ENCODE measurements around the gene RAD54L. TPM values are rescaled to one million over a fixed set of nuclear protein-coding genes. Genes with fewer than 3 reads are reported as not detected.
"Not testable (repeated sequence)": the region's sequence is repeated elsewhere in the genome, so short reads cannot be mapped to it uniquely, and the experiment has no call there.

The RAD54L gene
- total RNA-seq, 1 donor from 2014 or later, result 0.71 TPM

DNA sequence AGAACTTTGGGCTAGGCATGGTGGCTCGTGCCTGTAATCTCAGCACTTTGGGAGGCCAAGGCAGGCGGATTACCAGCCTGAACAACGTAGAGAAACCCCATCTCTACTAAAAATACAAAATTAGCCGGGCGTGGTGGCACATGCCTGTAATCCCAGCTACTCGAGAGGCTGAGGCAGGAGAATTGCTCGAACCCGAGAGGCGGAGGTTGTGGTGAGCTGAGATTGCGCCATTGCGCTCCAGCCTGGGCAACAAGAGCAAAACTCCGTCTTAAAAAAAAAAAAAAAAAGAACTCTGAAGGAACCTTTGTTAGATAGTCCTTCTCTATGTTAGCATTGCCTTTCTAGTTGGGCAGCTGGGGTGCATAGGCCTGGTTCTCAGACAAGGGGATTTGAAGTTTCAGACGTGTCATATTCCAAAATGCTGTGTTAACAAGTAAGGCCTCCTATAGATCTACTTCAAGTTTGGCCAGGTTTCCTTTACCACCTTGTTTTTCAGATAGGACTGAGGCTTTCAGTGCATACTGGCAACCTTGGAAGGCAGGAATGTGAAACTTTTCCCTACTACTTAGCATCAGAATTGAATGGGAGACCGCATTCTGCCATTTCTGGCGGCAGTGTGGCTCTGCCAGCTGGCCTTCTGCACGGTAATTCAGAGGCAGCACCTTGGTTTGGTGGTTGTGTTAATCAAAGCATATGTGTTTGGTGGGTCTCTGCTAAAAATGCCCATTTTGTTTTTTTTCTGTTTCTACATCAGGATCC is 62.0 kb downstream of the RAD54L start:
- Histone ChIP-seq H3K27me3 (ENCODE audit: low read depth) (no peaks in the 10 kb centered on the region), H3K9me3 (replicated peaks) (no peaks in the 10 kb centered on the region), H3K36me3 (peaks cover 78% of the 10 kb centered on the region), H3K4me3 (no peak overlapping the region), H3K27ac (replicated peaks) (no peak overlapping the region), H3K4me1 (peaks cover 48% of the 10 kb centered on the region)
- DNase-seq, result no peak
- TF ChIP-seq, protein P1, sequence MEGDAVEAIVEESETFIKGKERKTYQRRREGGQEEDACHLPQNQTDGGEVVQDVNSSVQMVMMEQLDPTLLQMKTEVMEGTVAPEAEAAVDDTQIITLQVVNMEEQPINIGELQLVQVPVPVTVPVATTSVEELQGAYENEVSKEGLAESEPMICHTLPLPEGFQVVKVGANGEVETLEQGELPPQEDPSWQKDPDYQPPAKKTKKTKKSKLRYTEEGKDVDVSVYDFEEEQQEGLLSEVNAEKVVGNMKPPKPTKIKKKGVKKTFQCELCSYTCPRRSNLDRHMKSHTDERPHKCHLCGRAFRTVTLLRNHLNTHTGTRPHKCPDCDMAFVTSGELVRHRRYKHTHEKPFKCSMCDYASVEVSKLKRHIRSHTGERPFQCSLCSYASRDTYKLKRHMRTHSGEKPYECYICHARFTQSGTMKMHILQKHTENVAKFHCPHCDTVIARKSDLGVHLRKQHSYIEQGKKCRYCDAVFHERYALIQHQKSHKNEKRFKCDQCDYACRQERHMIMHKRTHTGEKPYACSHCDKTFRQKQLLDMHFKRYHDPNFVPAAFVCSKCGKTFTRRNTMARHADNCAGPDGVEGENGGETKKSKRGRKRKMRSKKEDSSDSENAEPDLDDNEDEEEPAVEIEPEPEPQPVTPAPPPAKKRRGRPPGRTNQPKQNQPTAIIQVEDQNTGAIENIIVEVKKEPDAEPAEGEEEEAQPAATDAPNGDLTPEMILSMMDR (IDR thresholded peaks at IDR 0.05; ENCODE audit: borderline replicate concordance), result no peak
- intact Hi-C loops (cut with micrococcal nuclease), result no loop called here

DNA sequence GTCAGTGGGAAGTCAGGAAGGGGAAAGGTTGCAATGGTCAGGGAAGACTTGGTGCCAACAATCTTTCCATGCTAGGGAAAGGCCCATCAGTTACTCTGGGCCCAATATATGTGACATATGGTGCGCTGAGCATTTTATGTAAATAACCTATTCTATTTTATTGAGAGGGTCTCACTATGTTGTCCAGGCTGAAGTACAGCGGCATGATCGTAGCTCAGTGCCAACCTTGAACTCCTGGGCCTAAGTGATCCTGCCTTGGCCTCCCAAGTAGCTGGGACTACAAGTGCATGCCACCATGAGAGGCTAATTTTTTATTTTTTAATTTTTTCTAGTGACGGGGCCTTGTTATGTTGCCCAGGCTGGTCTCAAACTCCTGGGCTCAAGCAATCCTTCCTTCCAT is 62.8 kb downstream of the RAD54L start:
- TF ChIP-seq, protein P1 (IDR thresholded peaks at IDR 0.05; ENCODE audit: borderline replicate concordance), result no peak
- Histone ChIP-seq H3K27ac (replicated peaks) (no peak overlapping the region), H3K27me3 (ENCODE audit: low read depth) (no peaks in the 10 kb centered on the region), H3K36me3 (peaks cover 85% of the 10 kb centered on the region), H3K9me3 (replicated peaks) (no peaks in the 10 kb centered on the region), H3K4me1 (peaks cover 41% of the 10 kb centered on the region), H3K4me3 (no peak overlapping the region)
- intact Hi-C loops (cut with micrococcal nuclease), result no loop called here
- no peak for DNase-seq

DNA sequence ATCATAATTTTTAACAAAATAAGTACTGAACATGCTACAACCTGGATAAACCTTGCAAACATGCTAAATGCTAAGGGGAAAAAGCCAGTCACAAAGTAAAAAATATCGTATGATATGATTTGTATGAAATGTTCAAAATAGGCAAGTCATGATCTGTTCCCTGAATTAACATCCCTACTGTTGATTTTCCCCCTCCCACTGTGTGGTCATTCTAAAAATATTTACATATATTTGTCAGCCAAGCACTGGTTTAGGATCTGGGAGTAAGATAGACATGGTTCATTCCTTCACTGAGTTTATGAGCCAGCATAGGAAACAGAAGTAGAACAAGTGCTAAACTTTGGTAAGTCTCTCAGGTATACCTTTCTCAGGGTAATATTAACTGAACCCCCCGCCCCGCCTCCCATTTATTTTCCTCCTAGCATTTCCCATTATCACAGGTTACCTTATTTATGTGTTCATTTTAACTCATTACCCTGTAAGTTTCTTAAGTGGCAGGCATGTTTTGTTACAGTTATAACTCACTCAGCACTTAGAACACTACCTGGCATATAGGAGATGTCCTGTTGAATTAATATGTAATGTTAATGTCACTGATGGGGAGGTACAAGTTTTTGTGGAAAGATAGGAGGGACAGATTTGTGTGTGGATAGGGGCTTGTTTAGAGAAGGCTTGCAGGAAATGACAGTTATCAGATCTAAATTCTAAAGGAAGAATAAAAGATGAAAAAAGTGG is 68.3 kb downstream of the RAD54L start:
- peaks cover 74% of the 10 kb centered on the region for H3K36me3 ChIP-seq
- TF ChIP-seq, protein P1 (IDR thresholded peaks at IDR 0.05; ENCODE audit: borderline replicate concordance), result no peak

DNA sequence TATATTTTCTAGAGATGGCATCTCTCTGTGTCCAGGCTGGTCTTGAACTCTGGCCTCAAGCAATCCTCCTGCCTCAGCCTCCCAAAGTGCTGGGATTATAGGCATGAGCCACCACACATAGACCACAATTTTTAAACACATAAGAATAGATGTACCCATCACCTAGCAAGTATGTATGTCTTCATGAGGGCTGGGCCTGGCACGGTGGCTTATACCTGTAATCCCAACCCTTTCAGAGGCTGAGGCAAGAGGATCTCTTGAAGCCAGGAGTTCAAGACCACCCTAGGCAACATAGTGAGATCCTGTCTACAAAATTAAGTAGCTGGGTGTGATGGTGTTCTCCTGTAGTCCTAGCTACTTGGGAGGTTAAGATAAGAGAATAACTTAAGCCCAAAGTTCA is 69.8 kb downstream of the RAD54L start:
- Histone ChIP-seq H3K4me1 (no peaks in the 10 kb centered on the region), H3K4me3 (no peak overlapping the region), H3K36me3 (peaks cover 59% of the 10 kb centered on the region), H3K27ac (replicated peaks) (no peak overlapping the region), H3K9me3 (replicated peaks) (no peaks in the 10 kb centered on the region), H3K27me3 (ENCODE audit: low read depth) (no peaks in the 10 kb centered on the region)
- DNase-seq, result no peak
- TF ChIP-seq, protein P1 (IDR thresholded peaks at IDR 0.05; ENCODE audit: borderline replicate concordance), result no peak
- intact Hi-C loops (cut with micrococcal nuclease), result no loop called here

More for the DNA sequence above, 68.3 kb downstream of the RAD54L start:
- no peaks in the 10 kb centered on the region for H3K4me1 ChIP-seq
- intact Hi-C loops (cut with micrococcal nuclease), result no loop called here
- no peak overlapping the region for H3K27ac ChIP-seq (replicated peaks)
- no peaks in the 10 kb centered on the region for H3K9me3 ChIP-seq (replicated peaks)
- DNase-seq, result no peak
- no peak overlapping the region for H3K4me3 ChIP-seq
- H3K27me3 ChIP-seq (ENCODE audit: low read depth), result no peaks in the 10 kb centered on the region

DNA sequence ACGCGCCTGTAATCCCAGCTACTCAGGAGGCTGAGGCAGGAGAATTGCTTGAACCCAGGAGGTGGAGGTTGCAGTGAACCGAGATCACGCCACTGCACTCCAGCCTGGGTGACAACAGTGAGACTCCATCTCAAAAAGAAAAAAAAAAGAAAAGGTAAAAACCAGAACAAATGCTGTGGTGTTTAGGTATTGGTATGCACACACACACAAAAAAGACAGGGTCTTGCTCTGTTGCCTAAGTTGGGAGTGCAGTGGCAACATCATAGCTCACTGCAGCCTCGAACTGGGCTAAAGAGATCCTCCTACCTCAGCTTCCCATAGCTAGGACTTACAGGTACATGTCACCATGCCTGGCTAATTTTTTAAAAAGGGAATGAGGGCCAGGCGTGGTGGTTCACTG is 71.7 kb downstream of the RAD54L start:
- H3K27me3 ChIP-seq (ENCODE audit: low read depth); H3K27ac ChIP-seq (replicated peaks); H3K4me1 ChIP-seq; H3K9me3 ChIP-seq (replicated peaks); intact Hi-C loops (cut with micrococcal nuclease); DNase-seq; H3K4me3 ChIP-seq: not testable (repeated sequence)
- peaks cover 39% of the 10 kb centered on the region for H3K36me3 ChIP-seq

DNA sequence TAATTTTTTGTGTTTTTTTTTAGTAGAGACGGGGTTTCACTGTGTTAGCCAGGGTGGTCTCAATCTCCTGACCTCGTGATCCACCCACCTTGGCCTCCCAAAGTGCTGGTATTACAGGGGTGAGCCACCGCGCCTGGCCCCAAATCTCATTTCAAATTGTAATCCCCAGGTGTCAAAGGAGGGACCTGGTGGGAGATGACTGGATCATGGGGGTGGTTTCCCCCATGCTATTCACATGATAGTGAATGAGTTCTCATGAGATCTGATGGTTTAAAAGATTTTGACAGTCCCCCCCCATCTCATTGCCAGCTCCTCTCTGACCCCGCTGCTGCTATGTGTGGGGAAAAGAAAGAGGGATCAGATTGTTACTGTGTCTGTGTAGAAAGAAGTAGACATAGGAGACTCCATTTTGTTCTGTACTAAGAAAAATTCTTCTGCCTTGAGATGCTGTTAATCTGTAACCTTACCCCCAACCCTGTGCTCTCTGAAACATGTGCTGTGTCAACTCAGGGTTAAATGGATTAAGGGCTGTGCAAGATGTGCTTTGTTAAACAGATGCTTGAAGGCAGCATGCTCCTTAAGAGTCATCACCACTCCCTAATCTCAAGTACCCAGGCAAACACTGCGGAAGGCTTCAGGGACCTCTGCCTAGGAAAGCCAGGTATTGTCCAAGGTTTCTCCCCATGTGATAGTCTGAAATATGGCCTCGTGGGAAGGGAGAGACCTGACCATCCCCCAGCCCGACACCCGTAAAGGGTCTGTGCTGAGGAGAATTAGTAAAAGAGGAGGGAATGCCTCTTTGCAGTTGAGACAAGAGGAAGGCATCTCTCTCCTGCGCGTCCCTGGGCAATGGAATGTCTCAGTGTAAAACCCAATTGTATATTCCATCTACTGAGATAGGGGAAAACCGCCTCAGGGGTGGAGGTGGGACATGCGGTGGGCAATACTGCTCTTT is 72.7 kb downstream of the RAD54L start:
- H3K4me1 ChIP-seq; H3K4me3 ChIP-seq; H3K9me3 ChIP-seq (replicated peaks); intact Hi-C loops (cut with micrococcal nuclease); H3K27me3 ChIP-seq (ENCODE audit: low read depth); H3K27ac ChIP-seq (replicated peaks); DNase-seq: not testable (repeated sequence)
- peaks cover 30% of the 10 kb centered on the region for H3K36me3 ChIP-seq

DNA sequence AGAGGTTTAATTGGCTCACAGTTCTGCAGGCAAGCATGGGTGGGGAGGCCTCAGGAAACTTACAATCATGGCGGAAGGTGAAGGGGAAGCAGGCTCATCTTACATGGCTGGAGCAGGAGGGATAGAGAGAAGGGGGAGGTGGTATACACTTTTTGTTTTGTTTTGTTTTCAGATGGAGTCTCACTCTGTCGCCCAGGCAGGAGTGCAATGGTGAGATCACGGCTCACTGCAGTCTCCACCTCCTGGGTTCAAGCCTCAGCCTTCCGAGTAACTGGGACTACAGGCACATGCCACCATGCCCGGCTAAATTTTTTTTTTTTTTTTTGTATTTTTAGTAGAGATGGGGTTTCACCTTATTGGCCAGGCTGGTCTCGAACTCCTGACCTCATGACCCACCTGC is 74.6 kb downstream of the RAD54L start:
- H3K27ac ChIP-seq (replicated peaks); DNase-seq; H3K27me3 ChIP-seq (ENCODE audit: low read depth): not testable (repeated sequence)

DNA sequence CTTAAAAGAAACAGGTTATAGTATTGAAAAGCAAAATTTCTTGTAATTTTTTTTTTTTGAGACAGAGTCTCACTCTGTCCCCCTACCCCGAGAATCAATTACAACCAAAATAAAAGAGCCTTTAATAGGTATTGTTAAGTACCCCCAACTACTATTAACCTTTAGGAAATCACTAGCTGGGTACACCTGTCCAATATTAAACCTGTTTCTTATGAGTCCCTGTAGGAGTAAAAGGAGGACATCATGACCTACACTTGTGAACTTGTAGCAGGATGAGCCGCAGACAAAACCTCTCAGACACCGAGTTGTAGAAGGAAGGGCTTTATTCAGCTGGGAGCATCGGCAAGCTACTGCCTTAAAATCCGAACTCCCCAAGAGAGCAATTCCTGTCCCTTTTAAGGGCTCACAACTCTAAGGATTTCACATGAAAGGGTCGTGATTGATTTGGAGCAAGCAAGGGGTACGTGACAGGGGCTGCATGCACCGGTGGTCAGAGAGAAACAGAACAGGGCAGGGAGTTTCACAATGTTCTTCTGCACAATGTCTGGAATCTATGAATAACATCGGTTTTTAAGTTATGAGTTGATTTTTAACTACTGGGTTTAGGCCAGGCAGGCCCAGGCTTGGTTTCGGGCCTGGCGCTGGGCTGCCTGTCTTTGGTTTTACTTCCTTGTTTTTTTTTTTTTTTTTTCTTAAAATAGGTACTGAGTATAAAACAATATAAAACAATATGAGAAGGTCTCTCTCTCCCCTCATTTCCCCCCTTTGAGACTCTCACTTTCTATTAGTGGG is 77.9 kb downstream of the RAD54L start:
- H3K4me1 ChIP-seq; DNase-seq; H3K27me3 ChIP-seq (ENCODE audit: low read depth); H3K36me3 ChIP-seq; H3K9me3 ChIP-seq (replicated peaks); H3K27ac ChIP-seq (replicated peaks); H3K4me3 ChIP-seq; intact Hi-C loops (cut with micrococcal nuclease): not testable (repeated sequence)

More for the DNA sequence above, 74.6 kb downstream of the RAD54L start:
- H3K4me3 ChIP-seq; intact Hi-C loops (cut with micrococcal nuclease); H3K4me1 ChIP-seq; H3K9me3 ChIP-seq (replicated peaks): not testable (repeated sequence)
- H3K36me3 ChIP-seq, result peaks cover 10% of the 10 kb centered on the region
